Fibroblast of lung (primary cell): ENCODE measurements around the gene NUP210. TPM values are rescaled to one million over a fixed set of nuclear protein-coding genes. Genes with fewer than 3 reads are reported as not detected.

Experiments
- DNase-seq, 2 donors: peaks; one replicate each; pipeline versions ENCODE4 v3.0.0 to v3.0.0-alpha.2; 2010; ENCODE audit warnings: low read depth in 2 of 2
- H2AFZ ChIP-seq: 2 replicates; pipeline ENCODE4 v1.5.1; 2012; ENCODE audit warnings: low read length, control low read depth, inconsistent platforms
- H3K27ac ChIP-seq: 2 replicates; pipeline ENCODE4 v1.5.1; 2011; ENCODE audit warnings: low read length, control low read depth; ENCODE audit not compliant: insufficient read depth
- H3K27me3 ChIP-seq: 2 replicates; pipeline ENCODE4 v1.5.1; 2011; ENCODE audit warnings: mild to moderate bottlenecking, low read length; ENCODE audit not compliant: control insufficient read depth, insufficient read depth
- H3K36me3 ChIP-seq: 2 replicates; pipeline ENCODE4 v1.5.1; 2011; ENCODE audit warnings: low read length; ENCODE audit not compliant: control insufficient read depth, insufficient read depth
- H3K4me1 ChIP-seq: 2 replicates; pipeline ENCODE4 v1.5.1; 2011; ENCODE audit warnings: low read length; ENCODE audit not compliant: control insufficient read depth, insufficient read depth; ENCODE audit errors: extremely low read depth
- H3K4me2 ChIP-seq: 2 replicates; pipeline ENCODE4 v1.5.1; 2011; ENCODE audit warnings: low read length, control low read depth; ENCODE audit not compliant: insufficient read depth; ENCODE audit errors: extremely low read depth
- H3K4me3 ChIP-seq, 4 experiments: fragments of 200-600 bp in 1 of 4; sonication (generic) in 1 of 4; replicated peaks in 1 of 4; 2 replicates each; pipeline ENCODE4 v1.5.1; 2011 to 2016; ENCODE audit warnings: low read length in 4 of 4, low read depth in 3 of 4, mild to moderate bottlenecking in 3 of 4, control low read depth in 2 of 4, inconsistent platforms in 1 of 4, mixed read lengths in 1 of 4; ENCODE audit not compliant: insufficient read depth in 1 of 4; ENCODE audit errors: control extremely low read depth in 1 of 4
- H3K79me2 ChIP-seq: 2 replicates; pipeline ENCODE4 v1.5.1; 2012; ENCODE audit warnings: mild to moderate bottlenecking, low read length, inconsistent platforms; ENCODE audit not compliant: control insufficient read depth, insufficient read depth
- H3K9ac ChIP-seq: 2 replicates; pipeline ENCODE4 v1.5.1; 2011; ENCODE audit warnings: mild to moderate bottlenecking, low read length, control low read depth; ENCODE audit not compliant: insufficient read depth
- H3K9me3 ChIP-seq: 2 replicates; pipeline ENCODE4 v1.5.1; 2012; ENCODE audit warnings: low read depth, low read length; ENCODE audit not compliant: control insufficient read depth, insufficient read depth
- H4K20me1 ChIP-seq: 2 replicates; pipeline ENCODE4 v1.5.1; 2011; ENCODE audit warnings: low read length; ENCODE audit not compliant: control insufficient read depth, insufficient read depth; ENCODE audit errors: extremely low read depth
- CTCF ChIP-seq, 2 donors: IDR thresholded peaks in 1 of 2; conservative IDR thresholded peaks in 1 of 2; 1 replicate in 1 of 2; 2 replicates in 1 of 2; pipeline ENCODE4 v1.5.1; 2011 to 2012; ENCODE audit warnings: low read length in 2 of 2, control low read depth in 1 of 2, inconsistent platforms in 1 of 2, low read depth in 1 of 2, mild to moderate bottlenecking in 1 of 2
- EZH2 ChIP-seq: IDR thresholded peaks from 2 replicates; pipeline ENCODE4 v1.5.1; 2012; ENCODE audit warnings: low read length, control low read depth, mild to moderate bottlenecking; ENCODE audit errors: missing control alignments
- polyA plus RNA-seq, 2 donors: library from polyadenylated mRNA; depleted of rRNA in 1 of 2; stranded (reverse) in 1 of 2; unstranded in 1 of 2; fragments of >200 nt; gene quantifications; 2 replicates each; pipeline ENCODE4 v1.2.1, GENCODE V29; 2011 to 2012; ENCODE audit warnings: missing spikeins in 1 of 2
- total RNA-seq: library from RNA; depleted of rRNA; stranded (reverse); fragments of >200 nt; gene quantifications from 2 replicates; pipeline ENCODE4 v1.2.1, GENCODE V29; 2014

Gene NUP210
- total and polyA plus RNA-seq, 2 donors (not counting 1 experiment from before 2014, with no cell fraction given): 0.09 to 0.33 TPM

GRCh38 chr3:13276438-13277195 lies 143.5 kb downstream of the NUP210 start:
- DNase-seq: no peak
- H3K27ac ChIP-seq: no peak overlapping the region
- H3K4me1 ChIP-seq: no peaks in the 10 kb centered on the region
- peaks cover 8% of the 10 kb centered on the region for H3K27me3 ChIP-seq
- H3K9ac ChIP-seq: no peak overlapping the region
- no peaks in the 10 kb centered on the region for H4K20me1 ChIP-seq
- no peaks in the 10 kb centered on the region for H3K9me3 ChIP-seq
- TF ChIP-seq CTCF (conservative IDR thresholded peaks at IDR 0.05 in 1 of 2, IDR thresholded peaks at IDR 0.05 in 1 of 2; ENCODE audit: low read depth in 1 of 2, low read length in 2 of 2) (no peak), EZH2 (no peak)
- H3K4me3 ChIP-seq: no peak overlapping the region
- H3K79me2 ChIP-seq: no peaks in the 10 kb centered on the region
- H3K4me2 ChIP-seq: no peak overlapping the region
- H3K36me3 ChIP-seq: no peaks in the 10 kb centered on the region
- H2AFZ ChIP-seq: no peak overlapping the region

GRCh38 chr3:13275376-13276005 lies 144.6 kb downstream of the NUP210 start:
- Histone ChIP-seq H3K9me3 (no peaks in the 10 kb centered on the region), H3K79me2 (no peaks in the 10 kb centered on the region), H3K4me1 (no peaks in the 10 kb centered on the region), H3K27me3 (peaks cover under 1% of the 10 kb centered on the region), H2AFZ (no peak overlapping the region), H3K36me3 (no peaks in the 10 kb centered on the region), H3K4me2 (no peak overlapping the region), H3K27ac (no peak overlapping the region), H4K20me1 (no peaks in the 10 kb centered on the region), H3K4me3 (no peak overlapping the region), H3K9ac (no peak overlapping the region)
- TF ChIP-seq CTCF (conservative IDR thresholded peaks at IDR 0.05 in 1 of 2, IDR thresholded peaks at IDR 0.05 in 1 of 2; ENCODE audit: low read depth in 1 of 2, low read length in 2 of 2): no peak
- no peak for DNase-seq

GRCh38 chr3:13274551-13275332 lies 145.4 kb downstream of the NUP210 start:
- H3K9ac ChIP-seq: no peak overlapping the region
- no peaks in the 10 kb centered on the region for H3K9me3 ChIP-seq
- H3K4me3 ChIP-seq: no peak overlapping the region
- DNase-seq: no peak
- H3K27me3 ChIP-seq: no peaks in the 10 kb centered on the region
- H2AFZ ChIP-seq: no peak overlapping the region
- H3K4me1 ChIP-seq: no peaks in the 10 kb centered on the region
- no peaks in the 10 kb centered on the region for H3K79me2 ChIP-seq
- no peak overlapping the region for H3K4me2 ChIP-seq
- no peak overlapping the region for H3K27ac ChIP-seq
- no peaks in the 10 kb centered on the region for H4K20me1 ChIP-seq
- no peak for TF ChIP-seq CTCF (conservative IDR thresholded peaks at IDR 0.05 in 1 of 2, IDR thresholded peaks at IDR 0.05 in 1 of 2; ENCODE audit: low read depth in 1 of 2, low read length in 2 of 2)
- no peak for TF ChIP-seq EZH2
- no peaks in the 10 kb centered on the region for H3K36me3 ChIP-seq
